Central memory CD4-positive, alpha-beta T cell (primary cell): Measurements from ENCODE around the gene MGAT4C.
"Not testable (repeated sequence)": the region's sequence is repeated elsewhere in the genome, so short reads cannot be mapped to it uniquely, and the experiment has no call there.

ENCODE experiments used
- DNase-seq: peaks from one replicate; pipeline ENCODE4 v3.0.0; 2022
- total RNA-seq, 3 experiments: gene quantifications; one replicate each; lab custom pipeline; 2026; lab: John Stamatoyannopoulos, UW

The MGAT4C gene
- total RNA-seq = 0 to 0.19 (median 0) reads per million in 3 experiments

- no peak for DNase-seq
Observed at GRCh38 chr12:86256163-86256562, at the start of gene MGAT4C. Gene MGAT4C, minus strand, starts transcription at chr12:86256391.

- DNase-seq = not testable (repeated sequence)
Observed at GRCh38 chr12:86296396-86296795, 40.2 kb upstream of the MGAT4C start.

GRCh38 chr12:86293682-86294240 is 37.6 kb upstream of the MGAT4C start:
- DNase-seq = no peak

GRCh38 chr12:86292480-86292879 is 36.3 kb upstream of the MGAT4C start:
- no peak for DNase-seq

- DNase-seq = no peak
Observed at GRCh38 chr12:86290615-86291014, 34.4 kb upstream of the MGAT4C start.

GRCh38 chr12:86286119-86286518 is 29.9 kb upstream of the MGAT4C start:
- no peak for DNase-seq

GRCh38 chr12:86283620-86284019 is 27.4 kb upstream of the MGAT4C start:
- DNase-seq = no peak

- DNase-seq = no peak
Observed at GRCh38 chr12:86275356-86275755, 19.2 kb upstream of the MGAT4C start.

- no peak for DNase-seq
Observed at GRCh38 chr12:86265329-86265695, 9.1 kb upstream of the MGAT4C start.

GRCh38 chr12:86264451-86265328 is 8.5 kb upstream of the MGAT4C start:
- no peak for DNase-seq

- DNase-seq = no peak
Observed at GRCh38 chr12:86261578-86261977, 5.4 kb upstream of the MGAT4C start.

GRCh38 chr12:86261142-86261541 is 5.0 kb upstream of the MGAT4C start:
- no peak for DNase-seq

- no peak for DNase-seq
Observed at GRCh38 chr12:86260183-86260582, 4.0 kb upstream of the MGAT4C start.

GRCh38 chr12:86257134-86257533 is 943 bp upstream of the MGAT4C start:
- DNase-seq = no peak

GRCh38 chr12:86254399-86255107 is 1.6 kb downstream of the MGAT4C start:
- DNase-seq = no peak

GRCh38 chr12:86249851-86250250 is 6.3 kb downstream of the MGAT4C start:
- DNase-seq = no peak

GRCh38 chr12:86249276-86249675 is 6.9 kb downstream of the MGAT4C start:
- DNase-seq = no peak

- no peak for DNase-seq
Observed at GRCh38 chr12:86247871-86248270, 8.3 kb downstream of the MGAT4C start.

GRCh38 chr12:86241600-86241999 is 14.6 kb downstream of the MGAT4C start:
- DNase-seq = no peak

GRCh38 chr12:86234316-86234855 is 21.8 kb downstream of the MGAT4C start:
- no peak for DNase-seq

- no peak for DNase-seq
Observed at GRCh38 chr12:86233126-86233525, 23.1 kb downstream of the MGAT4C start.

GRCh38 chr12:86230516-86231146 is 25.6 kb downstream of the MGAT4C start:
- no peak for DNase-seq

GRCh38 chr12:86229772-86230171 is 26.4 kb downstream of the MGAT4C start:
- DNase-seq = no peak
